MM.1S (cell line): ENCODE results near the gene KAT14.

Source experiments
- EZH2 ChIP-seq: fragments of 300-600 bp; sonication (generic); optimal IDR thresholded peaks from 2 replicates; pipeline ENCODE3; 2017; ENCODE audit warnings: low read depth, mild to moderate bottlenecking, antibody characterized with exemption, low read length, mixed read lengths
- EZH2phosphoT487 ChIP-seq: fragments of 300-600 bp; sonication (generic); IDR thresholded peaks from 2 replicates; pipeline ENCODE4 v1.6.1; 2018; ENCODE audit warnings: antibody characterized with exemption, low read length
- TF ChIP-seq, protein P1 (sequence below): fragments of 300-600 bp; sonication (generic); IDR thresholded peaks from 2 replicates; pipeline ENCODE4 v1.5.1; 2016; ENCODE audit warnings: antibody characterized with exemption, low read length, mixed read lengths

DNA sequence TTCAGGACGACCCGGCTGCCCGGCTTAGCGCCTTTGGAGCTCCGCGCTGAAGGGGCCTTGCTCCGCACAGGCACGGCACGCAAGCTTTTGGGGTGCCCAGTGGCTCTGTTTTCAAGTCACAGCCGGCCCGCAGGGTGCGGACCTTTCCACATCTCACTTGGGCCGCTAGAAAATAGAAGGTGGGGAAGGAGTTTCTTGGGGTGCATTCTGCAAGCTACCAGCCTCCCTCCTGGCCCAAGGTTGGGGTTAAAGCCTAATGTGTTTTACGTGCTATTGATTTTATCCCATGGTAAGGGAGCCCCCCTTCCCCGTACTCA lies 561 bp downstream of the KAT14 start:
- TF ChIP-seq, protein P1, sequence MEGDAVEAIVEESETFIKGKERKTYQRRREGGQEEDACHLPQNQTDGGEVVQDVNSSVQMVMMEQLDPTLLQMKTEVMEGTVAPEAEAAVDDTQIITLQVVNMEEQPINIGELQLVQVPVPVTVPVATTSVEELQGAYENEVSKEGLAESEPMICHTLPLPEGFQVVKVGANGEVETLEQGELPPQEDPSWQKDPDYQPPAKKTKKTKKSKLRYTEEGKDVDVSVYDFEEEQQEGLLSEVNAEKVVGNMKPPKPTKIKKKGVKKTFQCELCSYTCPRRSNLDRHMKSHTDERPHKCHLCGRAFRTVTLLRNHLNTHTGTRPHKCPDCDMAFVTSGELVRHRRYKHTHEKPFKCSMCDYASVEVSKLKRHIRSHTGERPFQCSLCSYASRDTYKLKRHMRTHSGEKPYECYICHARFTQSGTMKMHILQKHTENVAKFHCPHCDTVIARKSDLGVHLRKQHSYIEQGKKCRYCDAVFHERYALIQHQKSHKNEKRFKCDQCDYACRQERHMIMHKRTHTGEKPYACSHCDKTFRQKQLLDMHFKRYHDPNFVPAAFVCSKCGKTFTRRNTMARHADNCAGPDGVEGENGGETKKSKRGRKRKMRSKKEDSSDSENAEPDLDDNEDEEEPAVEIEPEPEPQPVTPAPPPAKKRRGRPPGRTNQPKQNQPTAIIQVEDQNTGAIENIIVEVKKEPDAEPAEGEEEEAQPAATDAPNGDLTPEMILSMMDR = no peak
- TF ChIP-seq EZH2 = no peak
- no peak for TF ChIP-seq EZH2phosphoT487
